Keratinocyte (primary cell): ENCODE measurements around the gene ZNF292. TPM values are rescaled to one million over a fixed set of nuclear protein-coding genes. Genes with fewer than 3 reads are reported as not detected.

Experiments
- DNase-seq: peaks from one replicate; pipeline ENCODE4 v3.0.0-alpha.2; 2011; ENCODE audit warnings: low read depth, missing footprints, low spot score
- FAIRE-seq: peaks from 2 replicates; lab custom pipeline; 2011; peaks lifted over from hg19 to GRCh38; lab: Jason Lieb, UNC
- H2AFZ ChIP-seq: 2 replicates; pipeline ENCODE4 v1.6.0; 2012; ENCODE audit warnings: low read length, control low read depth, inconsistent platforms; ENCODE audit not compliant: control insufficient read depth
- H3K27ac ChIP-seq: 2 replicates; pipeline ENCODE4 v1.5.1; 2011; ENCODE audit warnings: low read length; ENCODE audit not compliant: control insufficient read depth, insufficient read depth
- H3K27me3 ChIP-seq: 3 replicates; pipeline ENCODE4 v1.6.0; 2011; ENCODE audit warnings: low read length; ENCODE audit not compliant: control insufficient read depth, insufficient read depth; ENCODE audit errors: extremely low read depth
- H3K36me3 ChIP-seq, 2 experiments: 2 replicates in 1 of 2; 3 replicates in 1 of 2; pipeline ENCODE4 v1.5.1; 2011; ENCODE audit warnings: low read length in 2 of 2, mild to moderate bottlenecking in 1 of 2; ENCODE audit not compliant: control insufficient read depth in 2 of 2, insufficient read depth in 2 of 2; ENCODE audit errors: extremely low read depth in 1 of 2
- H3K4me1 ChIP-seq: 3 replicates; pipeline ENCODE4 v1.5.1; 2011; ENCODE audit warnings: low read length; ENCODE audit not compliant: control insufficient read depth, insufficient read depth; ENCODE audit errors: extremely low read depth
- H3K4me2 ChIP-seq: 3 replicates; pipeline ENCODE4 v1.6.0; 2011; ENCODE audit warnings: low read depth, low read length; ENCODE audit not compliant: control insufficient read depth, insufficient read depth; ENCODE audit errors: extremely low read depth
- H3K4me3 ChIP-seq, 3 experiments: fragments of 200-600 bp in 1 of 3; sonication (generic) in 1 of 3; 2 replicates in 2 of 3; 3 replicates in 1 of 3; pipeline ENCODE4 v1.5.1; 2011 to 2016; ENCODE audit warnings: low read length in 3 of 3, mild to moderate bottlenecking in 3 of 3, control low read depth in 2 of 3, inconsistent platforms in 1 of 3, low read depth in 1 of 3, mixed read lengths in 1 of 3, mixed run types in 1 of 3, moderate library complexity in 1 of 3; ENCODE audit not compliant: control insufficient read depth in 2 of 3, insufficient read depth in 2 of 3; ENCODE audit errors: extremely low read depth in 1 of 3
- H3K79me2 ChIP-seq: 2 replicates; pipeline ENCODE4 v1.6.0; 2012; ENCODE audit warnings: low read length; ENCODE audit not compliant: control insufficient read depth, insufficient read depth
- H3K9ac ChIP-seq: 3 replicates; pipeline ENCODE4 v1.6.0; 2011; ENCODE audit warnings: low read length; ENCODE audit not compliant: control insufficient read depth, insufficient read depth; ENCODE audit errors: extremely low read depth
- H3K9me1 ChIP-seq: 3 replicates; pipeline ENCODE4 v1.6.0; 2011; ENCODE audit warnings: low read length; ENCODE audit not compliant: control insufficient read depth, insufficient read depth; ENCODE audit errors: extremely low read depth
- H3K9me3 ChIP-seq: 2 replicates; pipeline ENCODE4 v1.5.1; 2012; ENCODE audit warnings: low read depth, low read length; ENCODE audit not compliant: control insufficient read depth
- H4K20me1 ChIP-seq: 3 replicates; pipeline ENCODE4 v1.6.0; 2011; ENCODE audit warnings: low read length; ENCODE audit not compliant: control insufficient read depth, insufficient read depth; ENCODE audit errors: extremely low read depth
- CTCF ChIP-seq, 3 experiments: IDR thresholded peaks in 1 of 3; conservative IDR thresholded peaks in 1 of 3; optimal IDR thresholded peaks in 1 of 3; 2 replicates in 2 of 3; 3 replicates in 1 of 3; pipeline versions ENCODE3 to v1.5.1; 2011; ENCODE audit warnings: low read length in 3 of 3, mild to moderate bottlenecking in 3 of 3, moderate library complexity in 2 of 3, control low read depth in 1 of 3, inconsistent platforms in 1 of 3; ENCODE audit not compliant: insufficient read depth in 2 of 3; ENCODE audit errors: extremely low read depth in 1 of 3
- EZH2 ChIP-seq: IDR thresholded peaks from one replicate; pipeline ENCODE4 v1.6.1; 2012; ENCODE audit warnings: inconsistent platforms, mild to moderate bottlenecking, low read length, moderate library complexity
- dilution Hi-C: fragments of 300-500 bp; cut with MboI; formaldehyde crosslinking; loops from one replicate; pipeline ENCODE4 v1.7.0; 2020; ENCODE audit warnings: low sequenced_read_pairs; ENCODE audit not compliant: extremely low pct_ligation_motif_present
- polyA plus RNA-seq, 5 experiments: library from polyadenylated mRNA; depleted of rRNA in 3 of 5; stranded (reverse) in 3 of 5; stranded (forward) in 1 of 5; unstranded in 1 of 5; fragments of >200 nt; gene quantifications; 1 replicate in 1 of 5; 2 replicates in 3 of 5; 3 replicates in 1 of 5; pipeline versions ENCODE4 v1.2.1 to v1.2.3, GENCODE V29; 2011 to 2012; ENCODE audit warnings: missing spikeins in 2 of 5, low read depth in 1 of 5, low replicate concordance in 1 of 5

The ZNF292 gene
- polyA plus RNA-seq, 1 donor (not counting 4 experiments of a cell fraction or from before 2014, with no cell fraction given), result 8.4 TPM

GRCh38 chr6:87151471-87151780 is 3.9 kb upstream of the ZNF292 start:
- DNase-seq, result no peak
- Histone ChIP-seq H3K79me2 (peaks cover 11% of the 10 kb centered on the region), H3K36me3 (no peaks in the 10 kb centered on the region), H3K4me1 (peaks cover 32% of the 10 kb centered on the region), H3K9ac (peak overlapping the region; percentile 69), H3K27me3 (no peaks in the 10 kb centered on the region), H3K9me1 (no peaks in the 10 kb centered on the region), H3K27ac (peak overlapping the region; percentile 32), H4K20me1 (no peaks in the 10 kb centered on the region), H3K4me3 (peak overlapping the region in 2 of 3 experiments; percentile 29 to 69), H3K9me3 (no peaks in the 10 kb centered on the region), H3K4me2 (peak overlapping the region; percentile 85), H2AFZ (peak overlapping the region; percentile 94)
- TF ChIP-seq CTCF (optimal IDR thresholded peaks at IDR 0.05 in 1 of 3, IDR thresholded peaks at IDR 0.05 in 1 of 3, conservative IDR thresholded peaks at IDR 0.05 in 1 of 3; ENCODE audit: extremely low read depth in 1 of 3, insufficient read depth in 2 of 3, low read length in 3 of 3) (no peak), EZH2 (no peak)
- FAIRE-seq, result no peak
- dilution Hi-C loops, result no loop called here

DNA sequence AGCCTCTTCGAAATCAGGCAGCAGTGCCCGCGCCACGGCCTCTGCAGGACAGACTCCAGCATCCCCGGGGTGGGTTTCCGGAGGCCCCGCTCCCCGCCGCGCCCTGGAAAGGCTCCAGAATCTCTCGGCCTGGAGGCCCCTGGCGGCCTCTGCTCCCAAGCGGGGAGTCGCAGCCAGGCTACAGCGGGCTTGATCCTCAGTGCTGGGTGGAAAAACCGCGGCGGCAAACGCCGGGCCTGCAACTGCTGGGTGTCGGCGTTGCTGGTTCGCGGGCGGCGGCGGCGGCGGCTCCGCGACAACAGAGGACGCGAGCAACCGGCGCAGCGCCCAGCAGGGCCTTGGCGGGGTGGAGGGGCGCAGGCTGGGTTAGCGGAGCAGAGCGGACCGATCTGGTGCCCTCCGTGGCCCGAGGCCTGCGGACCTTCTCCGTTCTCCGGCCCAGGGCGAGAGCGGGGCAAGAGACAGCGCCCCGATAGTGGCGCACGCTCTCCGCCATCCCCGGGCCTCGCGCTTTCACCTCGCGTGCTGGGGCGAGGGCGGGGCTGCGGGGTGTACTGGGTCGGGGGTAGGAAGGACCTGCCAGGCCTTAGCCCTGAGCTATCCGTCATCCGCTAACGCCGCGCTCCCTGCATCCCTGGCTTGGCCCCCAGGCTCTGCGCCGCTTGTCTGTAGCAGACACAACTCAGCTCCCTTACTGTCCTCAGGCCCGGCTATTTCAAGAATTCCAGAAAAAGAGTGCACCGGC is 3.4 kb upstream of the ZNF292 start:
- no peaks in the 10 kb centered on the region for H3K9me1 ChIP-seq
- H3K27ac ChIP-seq, result peak overlapping the region; percentile 32
- peak overlapping the region; percentile 69 for H3K9ac ChIP-seq
- H2AFZ ChIP-seq, result peak overlapping the region; percentile 94
- no peak for TF ChIP-seq EZH2
- no peak for TF ChIP-seq CTCF (optimal IDR thresholded peaks at IDR 0.05 in 1 of 3, IDR thresholded peaks at IDR 0.05 in 1 of 3, conservative IDR thresholded peaks at IDR 0.05 in 1 of 3; ENCODE audit: extremely low read depth in 1 of 3, insufficient read depth in 2 of 3, low read length in 3 of 3)
- peak overlapping the region; percentile 29 to 69 (median 35) for H3K4me3 ChIP-seq
- no peak for FAIRE-seq
- dilution Hi-C loops, result no loop called here
- H3K79me2 ChIP-seq, result peaks cover 16% of the 10 kb centered on the region
- no peaks in the 10 kb centered on the region for H3K9me3 ChIP-seq
- no peak for DNase-seq
- H3K27me3 ChIP-seq, result no peaks in the 10 kb centered on the region
- H4K20me1 ChIP-seq, result no peaks in the 10 kb centered on the region
- H3K36me3 ChIP-seq, result no peaks in the 10 kb centered on the region
- H3K4me1 ChIP-seq, result peaks cover 37% of the 10 kb centered on the region
- H3K4me2 ChIP-seq, result peak overlapping the region; percentile 85
